ENCODE results near the gene MPV17L2.

MPV17L2 gene

DNA sequence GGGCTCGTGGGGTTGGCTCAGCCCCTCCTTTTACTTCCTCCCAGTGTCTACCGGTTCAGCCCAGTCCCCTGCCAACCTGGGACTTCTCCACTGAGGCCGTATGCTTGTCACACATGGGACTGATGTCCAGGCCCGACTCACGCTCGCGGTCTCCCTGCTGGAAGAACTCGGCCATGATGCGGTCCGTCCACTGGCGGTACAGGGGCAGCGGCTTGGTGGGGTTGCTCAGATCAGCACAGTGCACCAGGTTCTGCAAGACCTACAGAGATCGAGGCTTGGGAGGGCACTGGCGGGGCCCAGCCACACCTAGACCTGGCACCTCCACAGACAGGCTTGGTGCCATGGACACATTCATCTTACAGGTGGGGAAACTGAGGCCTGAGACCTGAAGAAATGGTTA lies 18.7 kb downstream of the MPV17L2 start:
- no peak for DNase-seq
- H3K4me3 Mint-ChIP-seq: no peak overlapping the region
- H3K4me1 Mint-ChIP-seq: peaks cover 10% of the 10 kb centered on the region
- no peaks in the 10 kb centered on the region for H3K9me3 Mint-ChIP-seq
- ATAC-seq: no peak
- peaks cover 47% of the 10 kb centered on the region for H3K27me3 Mint-ChIP-seq
- no peak overlapping the region for H3K27ac Mint-ChIP-seq

DNA sequence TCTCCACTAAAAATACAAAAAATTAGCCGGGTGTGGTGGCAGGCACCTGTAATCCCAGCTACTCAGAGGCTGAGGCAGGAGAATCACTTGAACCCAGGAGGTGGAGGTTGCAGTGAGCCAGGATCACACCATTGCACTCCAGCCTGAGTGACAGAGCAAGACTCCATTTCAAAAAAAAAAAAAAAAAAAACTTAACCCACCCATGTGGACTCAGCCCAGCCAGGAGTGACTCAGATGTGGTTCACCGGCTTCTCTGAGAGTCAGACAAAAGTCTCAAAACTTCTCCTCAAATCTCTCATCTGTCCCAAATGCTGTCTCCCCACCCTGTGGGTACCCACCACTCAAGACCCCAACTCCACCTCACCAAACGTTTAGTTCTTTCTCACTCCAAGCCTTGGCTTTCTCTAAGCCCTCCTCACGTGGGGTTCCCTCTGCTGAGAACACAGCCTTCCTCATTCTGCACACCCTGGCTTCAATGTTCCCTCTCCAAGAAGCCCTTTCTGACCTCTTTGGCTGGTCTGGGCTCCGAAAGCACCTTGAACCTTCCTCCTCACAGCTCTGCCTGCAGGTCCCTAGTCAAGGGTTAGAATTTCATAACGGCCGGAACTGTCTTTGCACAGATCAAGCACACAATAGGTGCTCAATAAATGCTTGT lies 21.9 kb downstream of the MPV17L2 start:
- ATAC-seq (no peak), DNase-seq (no peak)
- Mint-ChIP-seq H3K27me3 (peaks cover 22% of the 10 kb centered on the region), H3K9me3 (no peaks in the 10 kb centered on the region), H3K4me1 (peaks cover 6% of the 10 kb centered on the region), H3K4me3 (no peak overlapping the region), H3K27ac (no peak overlapping the region)

DNA sequence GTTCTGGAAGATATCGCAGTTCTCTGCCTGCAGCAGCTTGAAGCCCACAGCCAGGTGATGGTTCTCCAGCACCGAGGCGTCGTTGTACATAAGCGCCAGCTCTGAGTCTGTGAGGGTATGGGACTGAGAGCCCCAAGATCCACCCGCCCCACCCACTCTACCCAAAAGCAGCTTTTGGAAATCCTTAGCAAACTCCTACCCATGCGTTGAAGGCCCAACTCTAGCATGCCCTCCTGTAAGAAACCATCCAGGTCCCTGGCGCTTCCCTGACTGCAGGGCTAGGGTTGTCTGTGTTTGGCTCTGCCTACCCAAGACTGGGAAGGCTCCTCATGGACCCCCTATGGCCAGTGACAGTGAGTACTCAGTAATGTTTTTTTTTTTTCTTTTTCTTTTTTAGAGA lies 23.8 kb downstream of the MPV17L2 start:
- H3K27ac Mint-ChIP-seq: no peak overlapping the region
- DNase-seq (no peak), ATAC-seq (no peak)
- no peaks in the 10 kb centered on the region for H3K9me3 Mint-ChIP-seq
- H3K27me3 Mint-ChIP-seq: peaks cover 24% of the 10 kb centered on the region
- H3K4me3 Mint-ChIP-seq: no peak overlapping the region
- peaks cover 17% of the 10 kb centered on the region for H3K4me1 Mint-ChIP-seq

DNA sequence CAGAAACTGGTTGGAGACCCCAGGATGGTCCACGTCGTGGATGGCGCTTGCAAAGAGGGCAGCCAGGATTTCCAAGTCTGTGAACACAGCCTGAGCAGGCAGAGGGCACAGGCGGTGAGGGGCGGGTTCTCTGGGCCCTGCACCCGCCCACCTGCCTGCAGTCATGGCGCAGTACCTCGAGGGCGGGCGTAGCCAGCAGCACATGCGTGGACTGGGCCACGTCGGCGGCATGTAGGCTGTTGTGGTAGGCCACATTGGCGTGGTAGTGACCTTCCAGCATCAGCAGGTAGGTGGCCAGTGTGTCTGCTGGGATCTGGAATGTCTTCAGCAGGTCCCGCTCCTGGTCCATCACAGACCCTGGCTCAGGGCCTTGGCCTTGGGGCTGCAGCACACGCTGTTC lies 25.1 kb downstream of the MPV17L2 start:
- H3K27ac Mint-ChIP-seq: no peak overlapping the region
- ATAC-seq: no peak
- H3K27me3 Mint-ChIP-seq: peaks cover 38% of the 10 kb centered on the region
- H3K9me3 Mint-ChIP-seq: no peaks in the 10 kb centered on the region
- DNase-seq: no peak
- H3K4me3 Mint-ChIP-seq: no peak overlapping the region
- H3K4me1 Mint-ChIP-seq: peaks cover 17% of the 10 kb centered on the region

DNA sequence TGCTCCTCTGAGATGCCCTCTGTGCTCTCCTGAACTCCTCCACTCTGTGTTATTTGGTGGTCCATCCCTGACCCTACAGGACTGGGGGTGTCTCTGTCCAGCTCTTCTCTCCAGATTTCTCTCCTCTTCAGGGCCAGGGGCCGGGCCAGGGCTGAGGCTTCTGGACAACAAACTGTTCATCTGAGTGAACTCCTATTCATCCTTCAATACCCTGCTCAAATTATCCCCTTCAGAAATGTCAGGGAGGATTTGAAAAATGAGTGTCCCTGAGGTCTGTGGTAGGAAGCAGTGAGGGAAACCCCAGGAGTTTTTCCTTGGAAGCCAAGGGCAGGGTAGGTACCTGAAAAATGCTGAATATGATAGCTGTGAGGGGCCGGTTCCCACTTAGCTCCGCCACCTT lies 25.6 kb downstream of the MPV17L2 start:
- Mint-ChIP-seq H3K4me3 (no peak overlapping the region), H3K27ac (peak overlapping the region; percentile 8 to 19), H3K9me3 (no peaks in the 10 kb centered on the region), H3K27me3 (peaks cover 42% of the 10 kb centered on the region), H3K4me1 (peaks cover 17% of the 10 kb centered on the region)
- DNase-seq (no peak), ATAC-seq (no peak)

DNA sequence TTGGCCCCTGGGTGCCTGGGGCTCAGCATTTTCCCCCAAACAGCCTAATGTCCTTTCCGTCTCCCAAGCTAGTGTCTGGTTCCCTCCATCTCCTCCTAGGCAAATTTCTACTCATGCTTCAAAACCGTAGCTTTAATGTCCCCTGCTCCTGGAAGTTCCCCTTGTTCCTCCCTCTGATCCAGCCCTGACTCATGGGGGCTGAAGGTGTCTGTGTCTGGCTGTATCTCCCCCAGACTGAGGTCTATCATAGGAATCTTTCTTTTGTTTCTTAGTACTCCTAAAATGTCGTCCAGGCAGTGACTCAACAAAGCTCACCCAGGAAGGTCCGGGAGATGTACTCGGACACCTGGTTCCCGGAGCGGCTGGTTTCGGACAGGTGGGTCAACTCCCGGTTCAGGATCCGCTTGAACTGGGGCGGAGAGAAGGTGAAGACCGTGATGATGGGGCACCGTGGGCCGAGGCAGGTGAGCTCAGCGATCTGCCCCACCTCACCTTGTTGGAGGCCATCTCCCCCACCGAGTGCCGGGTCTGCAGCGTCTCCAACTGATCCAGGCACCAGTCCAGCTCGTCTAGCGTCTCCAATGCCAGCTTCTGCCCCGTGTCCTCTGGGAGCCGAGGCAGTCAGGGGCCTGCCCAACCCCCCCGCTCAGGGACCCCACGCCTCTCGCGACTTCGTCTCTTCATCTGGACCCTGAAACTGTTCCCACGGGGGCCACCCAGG lies 27.1 kb downstream of the MPV17L2 start:
- Mint-ChIP-seq H3K27ac (no peak overlapping the region), H3K27me3 (peaks cover 57% of the 10 kb centered on the region), H3K4me1 (peaks cover 28% of the 10 kb centered on the region), H3K4me3 (no peak overlapping the region), H3K9me3 (no peaks in the 10 kb centered on the region)
- ATAC-seq: no peak
- DNase-seq: no peak

DNA sequence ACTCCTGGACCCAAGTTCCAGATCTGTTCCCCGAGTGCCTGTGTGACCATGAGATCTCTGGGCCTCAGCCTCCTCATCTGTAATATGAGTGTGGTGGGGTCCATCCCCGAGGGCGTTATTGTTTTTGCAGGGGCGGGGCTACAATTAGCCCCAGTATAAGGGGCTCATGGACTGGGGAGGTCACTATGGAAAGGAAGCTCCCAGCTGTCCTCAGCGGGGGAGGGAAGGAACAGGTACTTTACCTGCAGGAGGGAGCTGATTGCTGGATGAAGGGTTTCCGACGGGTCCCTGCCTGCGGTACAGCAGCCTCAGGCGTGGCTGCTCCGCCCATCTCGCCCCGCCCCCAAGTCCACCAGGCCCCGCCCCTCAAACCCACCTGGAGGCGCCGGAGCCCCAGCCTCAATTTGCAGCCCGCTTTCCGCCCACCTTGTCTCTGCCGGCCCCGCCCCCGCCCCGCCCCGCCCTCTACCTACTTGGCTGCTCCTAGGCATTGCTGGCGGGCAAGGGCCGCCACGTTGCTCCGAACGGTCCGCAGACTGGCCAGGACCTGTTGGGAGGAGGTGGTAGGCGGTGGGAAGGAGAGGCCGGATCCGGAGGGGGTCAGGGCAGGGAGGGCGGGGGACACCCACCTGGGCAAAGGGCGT lies 27.7 kb downstream of the MPV17L2 start:
- no peak for ATAC-seq
- H3K9me3 Mint-ChIP-seq: no peaks in the 10 kb centered on the region
- H3K4me3 Mint-ChIP-seq: no peak overlapping the region
- no peak for DNase-seq
- H3K27ac Mint-ChIP-seq: no peak overlapping the region
- peaks cover 32% of the 10 kb centered on the region for H3K4me1 Mint-ChIP-seq
- H3K27me3 Mint-ChIP-seq: peaks cover 64% of the 10 kb centered on the region

DNA sequence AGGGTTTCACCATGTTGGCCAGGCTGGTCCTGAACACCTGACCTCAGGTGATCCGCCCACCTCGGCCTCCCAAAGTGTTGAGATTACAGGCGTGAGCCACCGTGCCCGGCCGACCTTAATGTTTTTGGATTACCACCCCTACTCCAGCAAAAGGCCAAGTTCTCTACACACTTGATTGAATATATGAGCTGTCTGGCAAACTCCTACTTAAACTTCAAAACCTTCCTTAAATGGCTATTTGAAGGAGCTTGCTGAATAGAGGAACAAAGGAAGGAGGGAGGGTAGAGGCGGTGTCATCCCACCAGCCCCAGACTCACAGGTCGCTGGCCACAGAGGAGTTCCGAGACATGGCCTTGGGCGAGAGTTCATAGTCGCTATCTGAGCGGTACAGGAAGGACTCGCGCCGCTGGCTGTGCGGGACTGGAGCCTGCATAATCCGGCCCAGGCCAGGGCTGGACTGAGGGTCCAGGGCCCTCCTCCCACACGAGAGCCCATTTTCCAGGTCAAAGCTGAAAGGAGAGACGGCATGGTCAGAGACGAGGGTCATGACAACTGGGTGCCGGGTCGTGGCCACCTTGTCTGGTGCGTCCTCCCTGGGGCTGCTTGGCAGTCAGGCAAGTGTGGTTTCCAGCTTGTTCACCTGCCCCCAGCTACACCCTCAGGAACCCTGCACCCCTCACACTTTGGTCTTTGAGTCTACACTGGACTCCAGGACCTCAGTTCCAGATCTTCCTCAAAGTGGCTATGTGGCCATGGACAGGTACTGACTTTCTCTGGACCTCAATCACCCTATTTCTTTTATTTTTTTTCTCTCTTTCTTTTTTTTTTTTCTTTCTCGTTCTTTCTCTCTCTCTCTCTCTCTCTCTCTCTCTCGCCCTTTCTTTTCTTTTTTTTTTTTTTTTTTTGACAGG lies 29.1 kb downstream of the MPV17L2 start:
- ATAC-seq: no peak

DNA sequence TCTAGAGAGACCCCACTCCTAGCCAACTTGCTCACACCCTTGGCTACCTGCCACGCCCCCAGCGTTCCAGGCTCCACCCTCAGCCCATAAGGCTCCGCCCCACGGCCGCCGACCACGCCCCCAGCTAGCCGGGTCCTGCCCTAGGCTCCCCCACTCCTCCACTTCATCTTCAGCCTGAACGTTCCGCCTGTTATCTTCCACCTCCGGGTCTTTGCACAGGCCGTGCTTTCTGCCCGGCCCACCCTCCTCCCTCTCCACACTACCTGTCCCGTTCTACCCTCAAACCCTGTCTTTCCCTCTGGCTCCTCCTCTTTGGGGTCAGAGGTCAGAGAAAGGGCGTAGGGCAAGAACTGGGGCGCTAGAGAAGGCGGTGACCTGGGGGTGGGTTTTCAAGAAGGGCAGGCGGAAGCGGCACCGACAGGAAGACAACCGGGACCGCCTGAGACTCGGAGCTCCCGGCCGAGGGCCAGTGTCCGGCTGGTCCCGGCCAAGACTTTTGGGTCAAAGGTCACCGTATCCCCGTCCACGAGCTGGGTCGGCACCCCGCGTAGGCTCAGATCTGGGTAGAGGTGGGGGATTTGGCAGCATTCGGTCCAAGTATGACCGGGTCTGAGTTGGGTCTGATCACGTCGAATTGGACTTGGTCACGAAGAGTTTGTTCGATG lies 31.0 kb downstream of the MPV17L2 start:
- Mint-ChIP-seq H3K9me3 (no peaks in the 10 kb centered on the region), H3K27ac (peak overlapping the region in 1 of 2 donors; percentile 46), H3K4me1 (peaks cover 48% of the 10 kb centered on the region), H3K4me3 (peak overlapping the region; percentile 85 to 94), H3K27me3 (peaks cover 89% of the 10 kb centered on the region)
- peak; percentile 44 to 54 for DNase-seq
- peak; percentile 32 for ATAC-seq

More for the DNA sequence above, 29.1 kb downstream of the MPV17L2 start:
- no peak overlapping the region for H3K27ac Mint-ChIP-seq
- peaks cover 77% of the 10 kb centered on the region for H3K27me3 Mint-ChIP-seq
- peaks cover 43% of the 10 kb centered on the region for H3K4me1 Mint-ChIP-seq
- H3K4me3 Mint-ChIP-seq: no peak overlapping the region
- no peak for DNase-seq
- H3K9me3 Mint-ChIP-seq: no peaks in the 10 kb centered on the region

DNA sequence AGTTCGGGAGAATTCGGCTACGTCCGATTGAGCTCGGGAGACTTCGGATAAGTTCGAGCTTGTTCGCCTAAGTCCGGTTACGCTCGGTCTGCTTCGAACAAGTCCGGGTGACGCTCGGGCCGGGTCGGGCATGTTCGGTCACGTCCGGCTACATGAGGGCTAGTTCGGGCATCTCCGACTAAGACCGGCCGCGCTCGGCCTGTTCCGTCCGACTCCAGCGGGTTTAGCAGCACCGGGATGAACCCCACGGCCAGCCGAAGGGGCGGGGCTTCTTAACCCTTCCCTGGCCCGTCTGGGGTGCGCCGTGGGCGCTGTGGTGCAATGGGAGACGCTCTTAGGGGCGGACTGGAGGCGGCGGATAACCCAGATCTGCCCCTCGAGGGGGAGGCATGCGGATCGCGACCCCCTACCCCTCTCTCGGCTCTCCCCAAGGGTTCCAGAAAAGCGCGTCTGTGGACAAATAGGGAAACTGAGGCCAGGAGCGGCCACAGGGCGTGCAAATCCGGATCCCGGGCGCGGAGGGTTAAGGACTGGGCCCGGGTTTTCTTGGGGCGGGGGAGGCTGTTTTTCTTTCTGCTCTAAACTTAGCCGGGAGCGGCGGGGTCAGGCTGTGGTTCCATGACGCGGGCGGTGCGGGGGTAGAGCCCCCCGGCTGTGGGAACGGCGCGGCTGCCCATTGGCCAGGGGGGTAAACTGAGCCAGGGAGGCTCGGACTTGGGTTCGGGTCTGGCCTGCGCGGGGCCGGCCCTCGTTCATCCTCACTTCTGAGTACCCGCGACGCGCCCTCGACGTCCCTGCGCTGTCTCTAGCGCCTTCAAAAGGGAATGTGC lies 31.7 kb downstream of the MPV17L2 start:
- peak overlapping the region; percentile 85 to 94 for H3K4me3 Mint-ChIP-seq
- peak; percentile 92 to 95 for DNase-seq
- H3K9me3 Mint-ChIP-seq: no peaks in the 10 kb centered on the region
- H3K27me3 Mint-ChIP-seq: peaks cover 90% of the 10 kb centered on the region
- H3K27ac Mint-ChIP-seq: peak overlapping the region; percentile 89 to 91
- peaks cover 48% of the 10 kb centered on the region for H3K4me1 Mint-ChIP-seq
- ATAC-seq: peak; percentile 97

DNA sequence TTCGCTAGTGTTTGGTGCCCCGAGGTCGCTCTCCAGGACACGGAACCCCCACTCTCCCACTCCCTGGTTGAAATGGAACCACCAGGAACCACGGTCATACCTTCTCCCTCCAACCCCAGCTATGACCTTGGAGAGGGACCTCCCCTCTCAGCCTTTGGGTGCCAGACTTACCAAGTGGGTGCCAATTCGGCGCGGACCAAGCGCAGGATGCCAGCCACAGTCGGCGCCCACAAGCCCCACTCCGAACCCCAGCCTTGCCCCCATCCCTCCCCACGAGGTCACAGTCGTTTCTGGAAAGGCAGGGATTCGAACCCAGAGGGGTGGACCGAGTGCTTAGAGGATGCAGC lies 32.3 kb downstream of the MPV17L2 start:
- Mint-ChIP-seq H3K27me3 (peaks cover 90% of the 10 kb centered on the region), H3K4me3 (peak overlapping the region; percentile 85 to 94), H3K27ac (no peak overlapping the region), H3K4me1 (peaks cover 47% of the 10 kb centered on the region), H3K9me3 (no peaks in the 10 kb centered on the region)
- DNase-seq (no peak), ATAC-seq (no peak)

DNA sequence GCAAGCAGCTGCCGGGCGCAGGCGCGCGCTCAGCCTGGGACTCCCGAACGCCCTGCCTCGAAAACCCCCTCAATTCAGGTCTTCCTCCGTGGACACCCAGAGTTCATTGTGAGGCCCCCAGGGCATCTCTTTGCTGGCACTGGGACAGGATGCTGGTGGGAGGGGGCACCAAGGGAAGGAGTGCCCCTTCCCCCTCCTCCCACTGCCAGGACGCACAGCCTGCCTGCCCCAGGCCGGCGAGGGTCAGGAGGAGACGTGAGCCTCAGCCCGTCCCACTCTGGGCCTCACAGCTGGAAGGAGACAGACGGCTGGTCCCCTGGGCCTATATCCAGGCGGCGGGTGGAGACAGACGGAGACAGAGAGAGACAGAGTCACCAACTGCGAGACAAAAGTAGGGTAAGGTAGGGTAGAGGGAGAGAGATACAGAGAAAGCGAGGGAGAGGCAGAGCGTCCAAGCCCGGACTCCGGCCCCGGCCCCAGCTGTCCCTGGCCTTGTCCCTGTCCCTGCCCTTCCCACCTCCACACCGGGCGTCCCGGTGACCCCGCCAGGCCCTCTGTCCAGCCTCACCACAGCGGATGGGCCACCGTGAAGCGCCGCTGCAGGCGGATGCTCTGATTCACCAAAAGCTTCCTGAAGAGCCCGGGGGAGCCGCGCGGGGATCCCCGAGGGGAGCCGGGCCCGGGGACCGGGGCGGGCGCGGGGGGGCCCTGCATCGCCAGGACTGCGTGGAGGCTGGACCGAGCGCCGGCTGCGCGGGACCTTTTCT lies 32.9 kb downstream of the MPV17L2 start, which contains the start of gene PDE4C:
PDE4C (minus strand) TSS at position 737 of the 767 bp plus-strand sequence; CDS start at position 714, 23 bp downstream.
- H3K27me3 Mint-ChIP-seq: peaks cover 90% of the 10 kb centered on the region
- peak within 1 kb of the TSS; percentile 85 to 94 for H3K4me3 Mint-ChIP-seq
- no peaks in the 10 kb centered on the region for H3K9me3 Mint-ChIP-seq
- DNase-seq (no peak), ATAC-seq (no peak)
- H3K27ac Mint-ChIP-seq: peak within 1 kb of the TSS in 1 of 2 donors; percentile 65
- H3K4me1 Mint-ChIP-seq: peaks cover 47% of the 10 kb centered on the region

DNA sequence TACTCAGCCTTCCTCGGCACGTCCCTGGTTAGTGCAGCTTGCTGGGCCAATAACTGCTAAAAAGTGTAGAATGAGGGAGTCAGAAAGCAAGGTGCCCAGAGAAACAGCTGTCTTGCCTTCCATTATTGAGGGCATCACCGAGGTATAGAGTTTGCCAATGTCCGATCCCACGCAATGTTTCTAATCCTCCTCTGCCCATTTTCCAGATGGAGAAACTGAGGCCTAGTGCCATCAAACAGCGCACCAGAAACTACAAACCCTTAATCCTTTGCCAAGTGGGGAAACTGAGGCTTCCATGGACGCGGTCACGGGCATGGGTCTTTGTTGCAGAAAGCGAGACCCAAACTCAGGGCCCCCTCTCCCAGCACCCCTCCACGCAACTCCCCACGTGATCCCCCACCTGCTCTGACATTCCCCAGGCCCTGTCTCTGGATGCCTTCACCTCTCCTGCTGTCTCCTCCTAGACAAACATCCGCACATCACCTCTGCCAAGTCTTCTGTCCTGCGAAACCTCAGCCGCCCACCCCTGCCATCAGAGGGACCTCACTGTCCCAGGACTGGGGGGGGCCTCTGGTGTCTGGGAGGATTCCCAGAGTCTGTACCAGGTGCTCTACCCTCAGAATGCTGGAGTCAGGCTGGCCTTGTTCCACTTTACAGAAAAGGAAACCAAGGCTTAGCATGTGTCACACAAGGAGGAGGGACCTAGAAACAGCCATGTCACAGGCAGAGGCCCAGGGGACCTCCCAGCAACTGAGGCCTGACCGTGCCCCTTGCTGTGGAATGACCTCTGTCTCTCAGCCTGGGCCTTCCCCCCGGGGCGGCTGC lies 34.1 kb downstream of the MPV17L2 start:
- H3K9me3 Mint-ChIP-seq: no peaks in the 10 kb centered on the region
- peaks cover 89% of the 10 kb centered on the region for H3K27me3 Mint-ChIP-seq
- H3K27ac Mint-ChIP-seq: peak overlapping the region in 1 of 2 donors; percentile 65
- DNase-seq (no peak), ATAC-seq (no peak)
- peaks cover 53% of the 10 kb centered on the region for H3K4me1 Mint-ChIP-seq
- H3K4me3 Mint-ChIP-seq: no peak overlapping the region

All from stimulated activated naive CD8-positive, alpha-beta T cell treated with anti-CD3 and anti-CD28 coated beads, Interleukin-15, amount 100 ng/mL, for 72 hours (primary cell).